Ectodermal cell (in vitro differentiated cells): ENCODE data around the gene HEY2.

ENCODE experiments used
- H3K27ac ChIP-seq: 2 replicates; pipeline ENCODE4 v1.7.0; 2013; ENCODE audit warnings: mild to moderate bottlenecking, low read depth, low read length; ENCODE audit not compliant: insufficient read depth, poor library complexity, severe bottlenecking
- H3K27me3 ChIP-seq: 2 replicates; pipeline ENCODE4 v1.7.0; 2013; ENCODE audit warnings: mild to moderate bottlenecking, low read length; ENCODE audit not compliant: insufficient read depth, control insufficient read depth, poor library complexity, severe bottlenecking
- H3K36me3 ChIP-seq: one replicate; pipeline ENCODE4 v1.7.0; 2013; ENCODE audit warnings: low read length; ENCODE audit not compliant: control insufficient read depth, insufficient read depth
- H3K4me1 ChIP-seq: one replicate; pipeline ENCODE4 v1.7.0; 2013; ENCODE audit warnings: low read length; ENCODE audit not compliant: control insufficient read depth, insufficient read depth
- H3K4me3 ChIP-seq: 2 replicates; pipeline ENCODE4 v1.7.0; 2013; ENCODE audit warnings: low read depth, low read length, control low read depth; ENCODE audit not compliant: insufficient read depth
- H3K9me3 ChIP-seq: 2 replicates; pipeline ENCODE4 v1.7.0; 2013; ENCODE audit warnings: mild to moderate bottlenecking, low read length, moderate library complexity; ENCODE audit not compliant: control insufficient read depth
- WGBS, 2 experiments: methylation state at CpG; one replicate each; pipeline ENCODE4 v1.1.7; 2013; ENCODE audit warnings: missing lambda C conversion rate in 2 of 2; 5-methylcytosine and 5-hydroxymethylcytosine counted together

The HEY2 gene

DNA sequence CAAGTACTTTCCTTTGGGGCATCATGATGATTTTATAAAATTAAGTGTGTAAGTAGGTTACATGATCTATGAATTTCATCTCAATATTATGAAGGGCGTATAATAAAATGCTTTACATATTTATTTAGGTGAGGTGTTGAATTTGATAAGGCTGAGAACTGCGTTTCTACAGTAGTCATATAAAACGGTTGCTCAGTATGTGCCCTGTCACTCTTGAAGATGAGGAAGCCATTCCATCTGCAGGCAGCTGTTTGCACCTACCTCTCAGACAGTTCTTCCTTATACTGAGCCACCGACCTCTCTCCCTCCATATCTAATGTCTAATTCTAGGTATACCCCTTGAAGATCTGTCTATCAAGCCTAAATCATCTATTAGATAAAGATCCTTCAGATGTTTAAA, 57.4 kb downstream of the HEY2 start:
- H3K4me1 ChIP-seq = no peaks in the 10 kb centered on the region
- H3K9me3 ChIP-seq = no peaks in the 10 kb centered on the region
- 88 to 95% methylated on average over 4 of the region's 4 CpGs for WGBS, 2 experiments
- H3K27me3 ChIP-seq = no peaks in the 10 kb centered on the region
- no peak overlapping the region for H3K27ac ChIP-seq
- H3K36me3 ChIP-seq = no peaks in the 10 kb centered on the region
- no peak overlapping the region for H3K4me3 ChIP-seq

DNA sequence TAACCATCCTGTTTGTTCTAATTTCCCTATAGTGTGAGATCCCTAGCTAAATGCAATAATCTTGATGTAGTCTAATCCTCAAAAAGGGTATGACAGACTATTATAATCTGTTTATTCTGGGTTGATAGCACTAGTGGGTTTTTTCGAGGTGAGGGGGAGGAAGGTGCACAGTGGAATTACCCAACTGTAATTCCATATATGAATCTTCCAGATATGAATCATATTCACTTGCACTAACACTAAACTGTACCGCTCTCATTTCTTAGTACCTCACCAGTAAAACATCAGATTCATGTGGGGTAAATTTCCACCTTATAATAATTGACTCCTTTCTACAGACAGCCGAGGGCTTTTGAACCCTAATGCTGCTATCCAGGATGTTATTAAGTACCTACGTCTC, 57.9 kb downstream of the HEY2 start:
- Histone ChIP-seq H3K27me3 (no peaks in the 10 kb centered on the region), H3K4me1 (no peaks in the 10 kb centered on the region), H3K27ac (no peak overlapping the region), H3K9me3 (no peaks in the 10 kb centered on the region), H3K36me3 (no peaks in the 10 kb centered on the region), H3K4me3 (no peak overlapping the region)
- WGBS, 2 experiments = 84 to 95% methylated on average over 3 to 4 of the region's 4 CpGs

DNA sequence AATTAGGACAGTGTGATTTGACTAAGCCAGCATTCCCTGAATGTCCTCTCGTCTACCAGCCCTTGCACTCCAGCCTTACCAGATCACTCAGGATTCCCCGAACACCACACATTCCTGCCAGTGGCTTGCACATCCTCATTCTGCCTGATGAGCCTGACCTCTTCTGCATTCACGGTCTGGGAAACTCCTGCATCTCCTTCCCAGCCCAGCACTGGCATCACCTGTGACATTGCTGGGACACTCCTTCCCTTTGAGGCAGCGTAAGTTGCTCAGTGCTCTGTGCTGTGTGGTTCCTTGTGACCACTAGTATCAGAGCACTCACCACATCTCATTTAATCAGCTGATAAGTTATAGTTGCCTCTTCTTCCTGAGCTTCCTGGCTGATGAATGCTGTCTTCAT, 58.6 kb downstream of the HEY2 start:
- WGBS, 2 experiments = 82 to 87% methylated on average over 4 of the region's 4 CpGs
- Histone ChIP-seq H3K4me1 (no peaks in the 10 kb centered on the region), H3K27me3 (no peaks in the 10 kb centered on the region), H3K9me3 (no peaks in the 10 kb centered on the region), H3K36me3 (no peaks in the 10 kb centered on the region), H3K27ac (no peak overlapping the region), H3K4me3 (no peak overlapping the region)

DNA sequence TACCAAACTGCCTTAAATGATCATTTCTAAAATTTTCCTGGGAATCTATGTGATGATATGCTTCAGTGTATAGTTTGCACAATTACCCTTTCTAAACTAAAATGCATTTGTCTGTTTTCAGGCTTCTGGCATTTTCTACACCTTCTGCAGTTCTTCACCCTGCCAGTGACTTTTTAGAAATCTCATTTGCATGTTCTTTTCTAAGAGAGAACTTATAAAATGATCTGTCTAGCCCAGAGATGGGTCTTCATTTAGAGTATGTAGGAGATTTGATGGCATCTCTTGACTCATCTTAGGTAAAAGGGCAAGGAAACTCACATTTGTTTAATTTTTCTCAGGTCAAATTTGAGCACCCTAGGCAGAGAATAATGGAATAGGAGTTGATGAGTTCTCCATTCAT, 59.2 kb downstream of the HEY2 start:
- Histone ChIP-seq H3K4me1 (no peaks in the 10 kb centered on the region), H3K4me3 (no peak overlapping the region), H3K9me3 (no peaks in the 10 kb centered on the region), H3K27ac (no peak overlapping the region), H3K36me3 (no peaks in the 10 kb centered on the region), H3K27me3 (no peaks in the 10 kb centered on the region)

DNA sequence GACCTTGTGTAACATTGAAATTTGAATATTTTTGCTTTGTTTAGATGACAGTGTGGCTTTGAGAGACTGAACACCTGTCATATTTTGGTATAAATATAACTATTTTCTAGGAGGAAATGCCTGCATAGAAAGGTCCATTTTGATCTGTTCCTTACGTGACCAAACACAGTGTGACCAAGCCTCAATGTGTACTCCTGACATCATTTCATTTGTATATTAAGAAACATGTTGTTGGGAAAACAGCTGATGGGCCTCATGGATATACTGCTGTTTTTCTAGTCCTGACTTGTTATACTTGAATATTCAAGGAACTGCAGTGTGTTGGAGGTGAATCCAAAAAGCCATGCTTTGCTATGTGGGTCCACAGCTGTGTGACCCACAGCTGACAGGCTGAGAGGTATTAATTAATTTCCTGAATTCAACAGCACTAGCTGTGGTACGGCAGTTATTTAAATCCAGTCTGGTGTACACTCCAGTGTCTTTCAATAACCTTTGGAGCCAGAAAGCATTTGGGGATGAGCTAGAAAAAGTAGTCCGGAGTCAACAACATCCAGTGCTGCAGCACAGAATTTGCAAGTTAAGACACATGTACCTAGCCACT, 60.2 kb downstream of the HEY2 start:
- H3K27me3 ChIP-seq = no peaks in the 10 kb centered on the region
- H3K27ac ChIP-seq = no peak overlapping the region
- no peaks in the 10 kb centered on the region for H3K36me3 ChIP-seq
- no peaks in the 10 kb centered on the region for H3K9me3 ChIP-seq
- 95 to 98% methylated on average over 3 of the region's 3 CpGs for WGBS, 2 experiments
- H3K4me3 ChIP-seq = no peak overlapping the region
- no peaks in the 10 kb centered on the region for H3K4me1 ChIP-seq

DNA sequence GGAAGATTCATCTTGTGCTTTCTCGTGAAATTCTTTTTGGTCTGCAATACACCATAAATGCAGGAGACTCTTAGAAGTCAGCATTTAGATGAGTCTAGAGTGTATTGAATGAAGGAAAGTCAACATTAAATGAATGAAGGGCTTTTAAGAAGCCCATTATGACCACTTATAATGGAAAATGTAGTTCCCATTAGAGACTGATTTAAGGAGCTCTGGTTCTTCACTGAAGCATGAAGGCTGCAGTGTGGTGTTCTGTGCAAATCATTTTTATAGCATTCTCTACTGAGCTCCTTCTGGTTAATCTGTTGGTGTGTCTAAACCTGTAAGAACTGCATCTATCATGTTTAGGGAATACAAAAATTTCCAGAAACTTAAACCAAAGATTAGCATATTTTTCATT, 61.0 kb downstream of the HEY2 start:
- no peak overlapping the region for H3K4me3 ChIP-seq
- no peaks in the 10 kb centered on the region for H3K4me1 ChIP-seq
- H3K27ac ChIP-seq = no peak overlapping the region
- no peaks in the 10 kb centered on the region for H3K9me3 ChIP-seq
- H3K36me3 ChIP-seq = no peaks in the 10 kb centered on the region
- H3K27me3 ChIP-seq = no peaks in the 10 kb centered on the region
- WGBS, 2 experiments = 85 to 89% methylated on average over 1 of the region's 1 CpG
